ENCODE measurements around the gene NEK4. TPM values are rescaled to one million over a fixed set of nuclear protein-coding genes. Genes with fewer than 3 reads are reported as not detected.
"Not testable (repeated sequence)": the region's sequence is repeated elsewhere in the genome, so short reads cannot be mapped to it uniquely, and the experiment has no call there.

NEK4 gene
- total RNA-seq, 1 donor from 2014 or later = 25.1 TPM

GRCh38 chr3:52779837-52780585 is 9.3 kb upstream of the NEK4 start:
- intact Hi-C loops (cut with micrococcal nuclease) = no loop called here

- intact Hi-C loops (cut with micrococcal nuclease) = no loop called here
Observed at GRCh38 chr3:52779011-52779836, 8.5 kb upstream of the NEK4 start.

DNA sequence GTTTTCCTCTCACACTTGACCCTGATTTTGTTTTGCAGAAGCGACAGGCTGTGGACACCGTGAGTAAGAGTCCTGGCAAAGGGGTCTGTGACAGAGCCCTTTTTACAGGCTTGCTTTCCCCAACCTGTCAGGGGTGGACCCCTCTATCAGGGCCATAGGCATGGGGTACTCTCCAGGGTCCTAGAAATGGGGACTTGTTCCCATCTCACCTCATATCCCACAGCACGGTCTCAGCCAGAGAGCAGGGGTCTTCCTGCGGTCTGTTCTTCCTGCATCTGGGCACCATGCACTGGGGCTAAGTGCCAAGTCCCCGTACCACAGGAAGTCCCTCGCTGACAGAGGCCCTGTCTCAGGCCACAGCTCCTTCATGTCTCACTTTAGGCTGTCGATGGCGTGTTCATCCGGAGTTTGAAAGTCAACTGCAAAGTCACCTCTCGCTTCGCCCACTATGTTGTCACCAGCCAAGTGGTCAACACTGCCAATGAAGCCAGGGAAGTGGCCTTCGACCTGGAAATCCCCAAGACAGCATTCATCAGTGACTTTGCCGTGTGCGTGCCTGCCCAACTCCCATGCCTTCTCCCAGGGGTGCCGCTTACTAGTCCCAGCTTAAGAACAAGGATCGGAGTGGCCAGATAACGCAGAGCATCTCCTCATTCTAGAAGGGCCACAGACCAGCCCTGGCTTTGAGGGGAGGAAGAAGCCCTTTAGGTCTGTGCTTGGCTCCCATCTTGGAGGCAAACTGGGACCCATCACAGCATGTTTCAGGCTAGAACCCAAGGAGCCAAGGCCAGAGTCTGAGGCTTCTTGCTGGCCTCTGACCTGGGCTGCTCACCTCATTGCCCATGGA is 7.4 kb upstream of the NEK4 start:
- intact Hi-C loops (cut with micrococcal nuclease) = no loop called here

GRCh38 chr3:52777127-52777958 is 6.6 kb upstream of the NEK4 start, which contains the start of gene ITIH1:
ITIH1 (plus strand) TSS chr3:52777599; CDS start chr3:52777616, 17 bp downstream.
- intact Hi-C loops (cut with micrococcal nuclease) = no loop called here

DNA sequence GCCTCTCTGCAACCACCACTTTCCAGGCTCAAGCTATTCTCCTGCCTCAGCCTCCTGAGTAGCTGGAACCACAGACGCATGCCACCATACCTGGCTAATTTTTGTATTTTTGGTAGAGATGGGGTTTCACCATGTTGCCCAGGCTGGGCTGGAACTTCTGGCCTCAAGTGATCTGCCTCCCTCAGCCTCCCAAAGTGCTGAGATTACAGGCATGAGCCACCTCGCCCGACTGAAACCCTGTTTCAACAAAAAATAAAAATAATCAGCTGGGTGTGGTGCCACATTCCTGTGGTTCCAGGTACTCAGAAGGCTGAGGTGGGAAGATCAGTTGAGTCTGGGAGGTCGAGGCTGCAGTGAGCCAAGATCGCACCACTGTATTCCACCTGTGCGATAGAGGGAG is 5.7 kb upstream of the NEK4 start:
- intact Hi-C loops (cut with micrococcal nuclease) = not testable (repeated sequence)

DNA sequence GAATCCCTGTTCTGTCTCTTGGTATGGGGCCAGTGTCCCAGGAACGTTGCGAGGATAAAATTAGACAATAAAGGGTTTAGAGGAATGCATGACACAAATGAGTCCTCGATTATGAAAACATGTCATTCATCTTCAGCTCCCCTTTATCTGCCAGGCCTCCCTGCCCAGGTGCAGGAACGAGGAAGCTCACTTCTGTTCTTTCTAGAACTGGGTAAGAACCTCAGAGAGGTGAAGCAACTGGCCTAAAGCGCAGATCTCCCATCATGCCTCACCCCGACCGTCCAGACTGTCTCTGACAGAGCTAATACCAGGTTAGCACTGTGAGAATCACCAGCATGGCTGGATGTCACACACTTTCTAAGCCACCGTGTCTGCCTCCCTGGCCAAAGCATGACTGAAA is 5.1 kb upstream of the NEK4 start:
- intact Hi-C loops (cut with micrococcal nuclease) = no loop called here

DNA sequence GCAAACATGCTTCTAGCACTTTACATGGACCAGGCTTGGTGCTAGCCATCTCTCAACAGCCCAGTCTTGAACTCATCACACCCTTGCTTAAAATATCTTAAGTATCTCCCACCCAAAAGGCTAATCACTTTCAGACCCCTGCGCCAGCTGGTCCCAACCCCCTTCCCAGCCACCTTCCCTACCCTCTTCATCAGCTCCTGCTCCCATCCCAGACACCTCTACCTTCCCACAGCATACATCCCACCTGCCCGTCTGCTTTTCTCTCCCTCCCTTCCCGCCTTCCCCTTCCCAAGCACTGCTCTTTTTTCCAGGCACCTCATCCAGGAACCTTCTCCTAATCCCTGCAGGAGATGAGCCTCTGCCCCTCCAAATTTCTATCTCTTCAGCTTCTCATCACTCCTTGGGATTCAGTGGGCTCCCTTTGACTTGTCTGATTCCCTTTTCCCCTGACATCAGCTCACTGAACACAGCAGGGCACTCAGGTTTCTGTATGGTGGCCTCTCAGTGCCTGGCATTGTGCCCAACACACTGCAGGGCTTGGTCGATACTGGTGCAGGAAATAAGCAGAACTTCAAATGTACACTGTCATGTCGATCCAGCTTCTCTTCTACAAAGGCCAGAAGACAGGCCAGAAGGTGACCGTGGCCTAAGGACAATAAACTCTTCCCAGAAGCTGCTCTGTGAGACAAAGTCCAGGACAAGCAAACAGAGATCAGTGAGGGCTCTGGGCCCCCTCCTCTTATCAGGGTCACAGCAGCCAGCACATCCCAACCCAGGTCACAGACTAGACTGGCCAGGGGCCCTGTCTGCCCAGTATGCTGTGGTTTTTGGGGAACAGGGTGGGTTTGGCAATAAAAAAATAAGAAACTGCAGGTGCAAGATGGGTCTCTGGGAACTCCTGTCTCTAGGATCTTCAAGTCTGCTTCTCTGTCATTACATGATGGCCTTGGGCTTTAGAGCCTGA is 4.4 kb upstream of the NEK4 start:
- intact Hi-C loops (cut with micrococcal nuclease) = no loop called here

GRCh38 chr3:52774066-52774713 is 3.5 kb upstream of the NEK4 start:
- intact Hi-C loops (cut with micrococcal nuclease) = no loop called here

DNA sequence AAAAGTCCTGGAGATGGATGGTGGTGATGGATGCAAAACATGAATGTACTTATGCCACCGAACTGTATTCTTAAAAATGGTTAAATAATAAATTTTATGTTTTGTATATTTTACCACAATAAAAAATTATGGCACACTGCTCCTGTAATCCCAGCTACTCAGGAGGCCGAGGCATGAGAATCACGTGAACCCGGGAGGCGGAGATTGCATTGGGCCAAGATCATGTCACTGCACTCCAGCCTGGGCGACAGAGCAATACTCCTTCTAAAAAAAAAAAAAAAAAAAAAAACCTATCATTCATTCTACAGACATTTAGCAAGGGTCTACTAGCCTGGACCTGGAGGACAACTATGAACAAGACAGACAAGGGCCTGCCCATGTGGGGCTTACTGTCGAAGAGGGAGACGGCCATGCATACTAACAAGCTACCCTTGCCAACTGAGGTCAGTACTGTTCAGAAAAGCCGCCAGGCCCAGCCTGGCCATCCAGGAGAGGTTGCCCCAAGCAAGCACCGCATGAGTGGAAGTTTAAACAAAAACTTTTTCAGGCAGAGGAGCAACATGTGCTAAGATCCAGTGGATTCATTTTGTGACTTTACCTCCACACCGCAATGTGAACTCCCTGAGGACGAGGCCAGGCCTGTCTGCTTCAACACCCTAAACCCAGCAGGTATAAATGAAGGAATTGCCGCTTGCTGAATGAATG is 2.8 kb upstream of the NEK4 start:
- intact Hi-C loops (cut with micrococcal nuclease) = no loop called here

DNA sequence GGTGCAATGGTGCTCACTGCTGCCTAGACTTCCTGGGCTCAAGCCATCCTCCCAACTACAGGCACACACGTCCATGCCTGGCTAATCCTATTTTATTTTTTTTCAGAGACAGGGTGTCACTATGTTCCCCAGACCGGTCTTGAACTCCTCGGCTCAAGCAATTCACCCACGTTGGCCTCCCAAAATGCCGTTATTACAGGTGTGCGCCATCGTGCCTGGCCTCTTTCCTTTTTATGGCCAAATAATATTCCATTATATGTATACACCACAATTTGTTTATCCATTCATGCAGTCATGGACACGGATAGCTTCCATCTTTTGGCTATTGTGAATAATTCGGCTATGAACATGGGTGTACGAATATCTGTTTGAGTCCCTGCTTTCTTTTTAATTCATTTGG is 962 bp upstream of the NEK4 start:
- intact Hi-C loops (cut with micrococcal nuclease) = loop anchor here (1.0 to 2.0 kb wide), 4 partner anchors 51 to 575 kb away; partner anchors contain the start of genes DCP1A, SPCS1 and STIMATE

DNA sequence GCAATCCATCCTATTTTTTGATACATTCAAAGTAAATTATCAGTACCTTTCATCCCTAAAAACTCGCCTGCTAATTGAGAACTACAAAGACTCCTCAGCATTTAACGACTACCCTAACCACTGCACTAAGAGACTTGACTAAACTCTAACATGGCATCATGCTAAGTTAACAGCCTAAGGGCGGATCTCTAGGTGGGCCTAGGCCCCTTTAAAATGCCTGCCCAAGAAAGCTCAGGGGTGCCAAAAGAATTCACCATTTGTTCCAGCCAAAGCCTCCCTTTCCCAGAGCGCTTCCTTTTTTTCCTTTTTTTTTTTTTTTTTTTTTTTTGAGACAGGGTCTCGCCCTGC is 568 bp upstream of the NEK4 start:
- intact Hi-C loops (cut with micrococcal nuclease) = loop anchor here (1.0 to 2.0 kb wide), 4 partner anchors 51 to 575 kb away; partner anchors contain the start of genes DCP1A, SPCS1 and STIMATE

DNA sequence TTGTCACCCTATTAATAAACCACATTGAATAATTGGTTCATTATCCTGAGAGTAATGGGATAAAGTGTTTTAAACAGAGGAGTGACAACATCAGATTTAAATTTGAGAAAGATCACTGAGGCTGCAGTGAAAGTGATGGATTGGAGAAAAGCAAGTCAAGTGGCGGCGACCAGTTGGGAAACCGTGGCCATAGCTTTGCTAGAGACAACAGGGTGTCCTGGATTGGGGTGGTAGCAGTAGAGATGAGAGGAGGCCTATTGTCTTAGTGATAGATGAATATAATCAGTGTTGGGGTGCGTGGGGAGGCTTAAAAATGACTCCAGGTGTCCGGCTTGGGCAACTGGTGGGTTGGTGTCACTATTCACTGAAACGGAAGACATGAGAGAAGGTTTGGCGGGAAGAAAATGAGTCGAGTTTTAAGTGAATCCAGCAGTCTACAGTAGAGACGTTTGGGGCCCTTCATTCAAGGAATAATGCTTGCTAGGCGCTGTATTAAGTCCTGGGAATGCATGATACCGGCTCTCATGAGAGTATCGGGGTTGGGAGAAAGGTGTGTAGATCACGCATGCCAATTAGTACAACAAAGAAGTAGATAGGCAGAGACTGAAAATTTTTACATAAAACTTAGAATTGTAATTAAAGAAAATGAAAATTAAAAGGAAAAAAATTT is 819 bp downstream of the NEK4 start:
- intact Hi-C loops (cut with micrococcal nuclease) = loop anchor here (1.0 to 2.0 kb wide), 5 partner anchors 49 to 577 kb away; partner anchors contain the start of genes DCP1A, GNL3 and STIMATE

GRCh38 chr3:52763466-52763865 is 7.3 kb downstream of the NEK4 start:
- intact Hi-C loops (cut with micrococcal nuclease) = no loop called here

GRCh38 chr3:52756141-52756540 is 14.6 kb downstream of the NEK4 start:
- intact Hi-C loops (cut with micrococcal nuclease) = no loop called here

GRCh38 chr3:52754373-52754772 is 16.4 kb downstream of the NEK4 start:
- intact Hi-C loops (cut with micrococcal nuclease) = no loop called here

- intact Hi-C loops (cut with micrococcal nuclease) = no loop called here
Observed at GRCh38 chr3:52752045-52752660, 18.6 kb downstream of the NEK4 start.

DNA sequence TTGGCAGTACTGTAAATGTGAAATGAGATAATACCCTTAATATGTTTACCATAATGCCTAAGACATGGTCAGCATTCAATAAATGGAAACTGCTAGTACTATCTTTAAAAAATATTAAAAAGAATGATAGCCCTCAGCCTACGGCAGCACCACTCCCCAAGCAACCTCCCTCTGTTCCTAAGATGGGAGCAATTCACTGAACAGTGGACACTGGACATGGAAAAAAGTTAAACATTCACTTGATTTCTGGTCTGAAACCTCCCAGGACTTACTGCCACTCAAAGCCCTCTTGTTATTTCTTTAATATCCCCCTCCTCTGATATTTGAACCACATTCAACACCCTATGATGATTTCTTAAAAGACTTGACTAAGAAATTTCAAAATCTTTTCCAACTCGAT is 27.0 kb downstream of the NEK4 start:
- intact Hi-C loops (cut with micrococcal nuclease) = no loop called here
